Measurements from ENCODE around the gene C12orf75.
"Not testable (repeated sequence)": the region's sequence is repeated elsewhere in the genome, so short reads cannot be mapped to it uniquely, and the experiment has no call there.

The C12orf75 gene

DNA sequence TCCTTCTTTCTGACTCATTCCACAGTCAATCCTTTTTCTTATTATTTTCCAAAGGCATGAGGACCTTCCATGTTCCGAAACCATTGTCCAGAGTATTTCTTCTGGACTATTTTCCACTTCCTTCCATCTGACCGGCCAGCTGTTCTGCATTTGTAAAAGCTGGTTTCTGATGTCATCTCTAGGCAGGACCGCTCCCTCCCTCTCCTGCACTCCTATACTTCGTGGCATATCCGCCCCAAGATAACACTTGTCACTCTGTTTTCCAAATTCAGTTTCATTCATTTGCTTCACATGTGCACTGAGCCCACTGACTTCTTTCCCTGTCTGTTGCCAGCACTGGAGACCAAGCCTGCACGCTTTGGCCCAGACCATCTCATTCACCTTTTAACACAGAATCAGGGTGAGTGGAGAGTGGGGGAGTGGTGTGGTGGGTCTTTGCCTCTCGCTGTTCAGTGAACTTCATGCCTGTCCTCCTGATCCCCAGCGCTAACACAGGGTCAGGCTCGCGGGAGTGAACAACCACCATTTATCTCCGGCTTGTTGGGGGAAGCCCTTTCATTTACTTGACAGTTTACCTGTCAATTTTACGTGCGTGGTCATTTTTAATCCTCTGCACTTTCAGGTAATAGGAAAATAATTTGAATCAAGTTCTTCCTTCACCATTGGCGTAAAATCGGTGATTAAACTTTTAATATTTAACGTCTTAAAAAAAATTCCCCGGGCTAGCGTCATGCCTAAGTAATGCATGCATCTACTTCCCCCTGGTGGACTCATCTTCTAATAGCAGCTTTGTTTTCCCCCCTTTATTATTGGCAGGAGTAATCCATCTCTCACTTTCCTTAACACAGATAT, 52.5 kb downstream of the C12orf75 start:
- DNase-seq = no peak

DNA sequence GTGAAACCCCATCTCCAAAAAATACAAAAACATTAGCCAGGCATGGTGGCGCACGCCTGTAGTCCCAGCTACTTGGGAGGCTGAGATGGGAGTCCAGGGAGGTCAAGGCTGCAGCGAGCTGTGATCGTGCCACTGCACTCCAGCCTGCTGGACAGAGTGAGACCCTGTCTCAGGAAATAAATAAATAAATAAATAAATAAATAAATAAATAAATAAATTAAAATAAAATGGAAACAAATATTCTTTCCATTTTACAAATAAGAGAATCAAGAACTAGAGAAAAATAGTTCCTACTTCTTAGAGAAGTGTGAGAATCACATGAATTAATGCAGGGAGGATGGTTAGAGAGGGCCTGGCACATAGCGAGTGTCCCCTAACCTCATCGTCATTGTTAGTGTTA, 53.7 kb downstream of the C12orf75 start:
- no peak for DNase-seq

DNA sequence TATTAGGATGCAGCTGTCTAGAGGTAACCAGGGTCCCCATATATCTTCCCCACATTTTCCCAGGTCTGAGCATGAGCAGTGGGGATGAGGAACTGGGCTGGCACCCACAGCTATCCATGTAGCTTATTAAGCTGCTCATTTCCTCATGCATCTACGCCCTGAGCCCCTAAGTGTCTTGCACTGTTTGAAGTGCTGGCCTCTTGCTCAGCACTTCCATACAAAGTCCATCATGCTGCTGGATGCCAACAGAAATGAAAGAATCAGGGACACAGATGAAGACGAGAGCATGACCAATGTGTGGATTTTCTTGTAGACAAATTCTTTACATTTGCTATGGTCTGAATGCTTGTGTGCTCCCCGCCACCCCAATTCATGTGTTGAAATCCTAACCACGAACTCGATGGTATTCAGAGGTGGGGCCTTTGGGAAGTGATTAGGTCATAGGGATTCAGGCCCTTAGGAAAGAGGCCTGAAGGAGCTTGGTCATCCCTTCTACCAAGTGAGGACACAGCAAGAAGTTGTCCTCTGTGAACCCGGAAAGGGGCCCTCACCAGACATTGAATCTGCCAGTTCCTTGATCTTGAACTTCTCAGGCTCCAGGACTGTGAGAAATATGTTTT, 54.5 kb downstream of the C12orf75 start:
- DNase-seq = no peak

DNA sequence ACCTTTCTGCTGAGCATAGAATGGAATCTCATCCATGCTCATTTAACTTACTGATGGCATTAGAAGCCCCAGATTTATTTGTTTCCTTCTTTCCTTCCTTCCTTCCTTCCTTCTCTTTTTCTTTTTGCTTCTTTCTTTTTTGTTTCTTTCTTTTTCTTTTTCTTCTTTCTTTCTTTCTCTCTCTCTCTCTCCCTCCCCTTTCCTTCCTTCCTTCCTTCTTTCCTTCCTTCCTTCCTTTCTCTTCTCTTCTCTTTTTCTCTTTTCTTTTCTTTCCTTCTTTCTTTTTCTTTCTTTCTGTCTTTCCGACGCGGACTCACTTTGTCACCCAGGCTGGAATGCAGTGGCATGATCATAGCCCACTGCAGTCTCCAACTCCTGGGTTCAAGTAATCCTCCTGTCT, 55.9 kb downstream of the C12orf75 start:
- no peak for DNase-seq

DNA sequence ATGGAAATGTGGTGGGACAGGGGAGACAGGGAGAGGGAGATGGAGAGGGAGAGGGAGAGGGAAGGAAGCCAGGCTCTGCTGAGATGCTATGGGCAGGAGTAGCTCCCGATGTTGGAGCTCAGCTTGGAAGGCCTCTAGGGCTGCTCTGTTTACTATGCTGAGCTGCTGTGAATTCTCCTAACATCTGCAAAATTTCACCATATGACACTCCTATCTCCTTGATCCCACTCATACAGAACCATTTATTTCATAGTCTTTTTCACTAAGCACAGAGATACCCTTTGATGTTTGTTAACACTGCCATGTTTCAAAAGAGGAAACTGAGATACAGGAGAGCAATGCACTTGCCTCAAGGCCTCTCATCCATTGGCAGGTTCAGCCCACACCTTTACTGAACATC, 60.7 kb downstream of the C12orf75 start:
- DNase-seq = no peak

DNA sequence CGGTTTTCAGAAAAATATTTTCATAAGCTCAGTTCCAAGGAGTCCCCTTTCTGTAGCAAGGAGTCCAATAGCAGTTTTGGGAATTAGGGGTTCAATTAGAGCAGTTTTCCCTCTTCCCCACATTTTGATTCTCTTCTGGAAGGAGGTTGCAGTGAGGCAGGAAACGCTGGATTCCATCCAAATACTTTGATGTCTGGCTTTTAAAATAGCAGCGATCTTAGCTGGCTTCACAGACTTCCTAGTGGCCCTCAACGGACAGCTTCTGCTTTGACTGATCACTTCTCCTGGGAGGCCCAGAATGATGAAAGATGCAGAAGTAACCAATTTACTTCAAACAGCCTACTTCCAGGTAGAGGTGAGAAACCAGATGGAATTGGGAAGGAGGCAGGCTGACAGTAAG, 63.1 kb downstream of the C12orf75 start:
- no peak for DNase-seq

DNA sequence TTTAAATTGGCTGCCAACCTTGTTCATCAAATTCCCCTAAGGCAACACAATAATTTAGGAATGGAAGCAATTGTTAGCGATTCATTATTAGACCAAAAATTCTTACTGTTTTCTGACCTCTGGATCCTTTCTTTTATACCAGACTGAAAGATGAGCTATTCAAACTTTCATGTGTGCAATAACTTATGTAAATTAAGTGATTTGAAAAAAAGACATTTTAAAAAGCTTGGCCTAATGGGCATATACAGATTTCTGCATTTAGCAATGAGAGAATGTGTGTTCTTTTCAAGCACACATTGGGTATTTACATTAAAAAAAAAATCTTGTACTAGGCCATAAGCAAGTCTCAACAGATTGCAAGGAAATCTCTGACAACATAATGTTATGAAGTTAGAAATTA, 65.5 kb downstream of the C12orf75 start:
- DNase-seq = no peak

DNA sequence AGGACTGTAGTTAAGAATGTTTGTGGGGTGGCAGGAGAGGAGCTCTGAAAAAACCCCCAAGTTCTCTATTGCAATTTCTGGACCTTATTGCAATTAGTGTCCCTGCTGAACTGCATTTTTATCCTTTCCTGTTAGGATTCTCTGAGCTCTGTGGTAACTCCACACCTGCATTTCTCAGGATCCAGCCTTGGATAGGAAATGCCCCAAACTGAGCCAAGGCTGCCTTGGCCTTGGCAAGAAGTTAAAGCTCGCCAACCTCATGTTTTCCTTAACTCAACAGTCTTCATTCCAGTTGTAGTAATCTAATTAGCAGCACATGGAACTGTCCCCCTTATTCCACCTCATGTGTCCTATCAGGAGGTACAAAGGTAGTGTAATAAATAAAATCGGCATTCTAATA, 66.5 kb downstream of the C12orf75 start:
- no peak for DNase-seq

DNA sequence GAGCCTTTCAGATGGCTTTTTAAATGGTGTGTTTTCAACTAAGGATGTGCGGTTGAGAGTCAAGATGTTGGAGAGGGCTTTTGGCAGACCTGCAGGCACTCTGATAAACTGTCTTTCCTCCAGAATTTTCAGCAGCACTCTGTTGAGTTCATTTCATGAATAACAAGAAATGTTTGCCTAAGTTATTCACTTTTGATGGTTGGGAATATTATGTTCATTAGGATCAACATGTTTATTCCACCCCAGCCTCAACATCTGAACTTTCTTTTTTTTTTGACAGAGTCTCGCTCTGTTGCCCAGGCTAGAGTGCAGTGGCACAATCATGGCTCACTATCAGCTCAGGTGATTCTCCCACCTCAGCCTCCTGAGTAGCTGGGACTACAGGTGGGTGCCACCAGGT, 68.4 kb downstream of the C12orf75 start:
- no peak for DNase-seq

DNA sequence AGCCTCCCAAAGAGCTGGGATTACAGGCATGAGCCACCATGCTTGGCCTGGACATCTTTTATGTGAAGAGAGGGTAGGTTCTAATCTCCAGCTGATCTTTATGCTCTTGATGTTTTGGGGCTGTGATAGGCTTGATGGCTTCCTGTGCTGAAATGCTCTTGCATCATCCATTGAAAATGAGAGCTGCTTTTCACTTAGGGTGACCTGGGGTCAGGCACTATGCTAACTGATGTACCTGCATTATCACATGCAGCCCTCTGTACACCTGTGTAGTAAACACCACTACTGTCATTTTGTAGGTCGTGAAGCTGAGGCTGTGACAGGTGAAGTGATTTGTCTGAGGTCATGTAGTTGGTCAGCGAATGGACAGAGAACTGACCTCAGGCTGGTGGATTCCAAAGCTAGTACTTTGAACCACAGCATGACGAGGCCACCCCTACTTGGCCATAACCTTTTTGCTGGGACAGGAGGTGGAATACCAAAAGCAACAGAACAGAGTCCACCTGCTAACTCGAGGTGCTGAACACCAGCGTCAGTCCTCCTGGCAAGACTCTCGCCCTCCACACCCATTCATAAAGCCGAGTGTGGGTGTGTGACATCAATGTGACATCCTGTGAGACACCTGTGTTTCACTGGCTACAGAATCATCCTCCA, 69.1 kb downstream of the C12orf75 start:
- DNase-seq = no peak

DNA sequence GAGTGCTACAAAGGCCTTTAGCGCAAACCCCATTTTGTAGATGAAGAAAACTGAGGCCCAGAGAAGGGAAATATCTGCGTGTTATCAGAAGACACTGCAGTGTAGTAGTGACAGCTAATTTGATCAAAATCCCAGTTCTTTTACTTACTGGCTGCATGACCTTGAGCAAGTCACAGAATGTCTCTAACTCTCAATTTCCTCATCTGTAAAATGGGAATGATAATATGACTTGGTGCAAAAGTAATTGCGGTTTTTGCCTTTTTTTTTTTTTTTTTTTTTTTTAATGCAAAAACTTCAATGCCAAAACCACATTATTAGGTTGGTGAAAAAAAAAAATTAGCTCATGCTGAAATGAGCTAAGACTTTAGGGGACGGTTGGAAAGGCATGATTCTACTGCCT, 69.7 kb downstream of the C12orf75 start:
- DNase-seq = no peak

DNA sequence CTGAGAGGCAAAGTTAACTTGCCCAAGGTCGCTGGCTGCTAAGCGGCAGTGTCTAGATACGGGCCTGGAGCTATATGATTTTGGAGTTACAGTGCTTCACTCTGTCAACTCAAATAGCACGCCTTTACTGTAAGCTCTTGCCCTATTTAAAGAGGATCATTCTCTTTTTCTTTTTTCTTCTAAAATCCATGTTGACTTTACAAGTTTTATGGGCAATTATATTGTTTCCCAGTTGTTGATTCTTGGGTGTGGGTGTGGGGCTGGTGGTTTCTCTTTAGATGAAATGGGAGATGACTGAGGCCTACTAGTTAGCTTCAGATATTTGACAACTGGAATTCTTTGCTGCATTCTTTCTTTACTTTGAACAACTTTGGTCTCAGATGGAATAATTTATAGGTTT, 70.7 kb downstream of the C12orf75 start:
- DNase-seq = no peak

DNA sequence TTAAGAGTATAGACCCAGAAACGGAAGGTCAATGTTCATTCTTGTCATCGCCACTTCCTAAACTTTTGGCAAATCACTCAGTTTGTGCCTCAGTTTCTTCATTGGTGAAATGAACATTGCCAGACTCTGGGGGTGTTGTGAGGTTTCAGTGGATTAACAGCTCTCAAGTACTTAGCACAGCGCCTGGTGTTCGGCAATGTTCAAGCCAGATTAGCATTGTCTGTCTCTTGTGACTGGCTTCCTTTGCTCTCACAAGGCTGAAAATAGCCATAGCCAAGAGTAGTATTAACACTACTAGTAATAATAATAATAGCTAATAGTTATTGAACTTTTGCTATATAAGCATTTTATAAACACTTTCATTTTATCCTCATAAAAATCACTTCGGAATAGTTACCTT, 71.9 kb downstream of the C12orf75 start:
- DNase-seq = no peak

DNA sequence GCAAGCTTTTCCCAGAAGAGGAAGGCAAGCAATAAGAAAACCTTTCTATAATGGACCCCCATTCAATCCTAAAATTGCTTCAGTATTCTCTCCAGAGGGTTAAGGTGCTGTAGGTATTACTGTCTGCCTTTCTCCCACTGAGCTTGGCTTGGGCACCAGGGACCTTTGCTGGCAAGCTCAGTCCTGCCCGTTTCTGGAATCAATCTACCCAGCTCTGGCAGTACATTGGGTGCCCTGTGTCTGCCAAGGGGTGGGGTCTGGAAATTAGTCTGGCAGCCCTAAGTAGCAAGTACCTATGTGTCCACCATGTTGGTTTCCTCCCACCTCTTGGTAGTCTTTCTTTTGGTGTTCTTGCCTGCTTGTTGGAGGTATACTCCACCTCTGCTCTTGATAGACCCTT, 72.6 kb downstream of the C12orf75 start:
- no peak for DNase-seq

DNA sequence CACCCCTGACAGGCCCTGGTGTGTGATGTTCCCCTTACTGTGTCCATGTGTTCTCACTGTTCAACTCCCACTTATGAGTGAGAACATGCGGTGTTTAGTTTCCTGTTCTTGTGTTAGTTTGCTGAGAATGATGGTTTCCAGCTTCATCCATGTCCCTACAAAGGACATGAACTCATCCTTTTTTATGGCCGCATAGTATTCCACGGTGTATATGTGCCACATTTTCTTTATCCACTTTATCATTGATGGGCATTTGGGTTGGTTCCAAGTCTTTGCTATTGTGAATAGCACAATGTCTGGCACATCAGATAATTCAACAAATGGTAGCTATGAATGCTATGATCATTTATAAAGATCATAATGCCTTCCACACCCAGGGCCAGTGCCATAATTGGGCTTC, 73.6 kb downstream of the C12orf75 start:
- not testable (repeated sequence) for DNase-seq

DNA sequence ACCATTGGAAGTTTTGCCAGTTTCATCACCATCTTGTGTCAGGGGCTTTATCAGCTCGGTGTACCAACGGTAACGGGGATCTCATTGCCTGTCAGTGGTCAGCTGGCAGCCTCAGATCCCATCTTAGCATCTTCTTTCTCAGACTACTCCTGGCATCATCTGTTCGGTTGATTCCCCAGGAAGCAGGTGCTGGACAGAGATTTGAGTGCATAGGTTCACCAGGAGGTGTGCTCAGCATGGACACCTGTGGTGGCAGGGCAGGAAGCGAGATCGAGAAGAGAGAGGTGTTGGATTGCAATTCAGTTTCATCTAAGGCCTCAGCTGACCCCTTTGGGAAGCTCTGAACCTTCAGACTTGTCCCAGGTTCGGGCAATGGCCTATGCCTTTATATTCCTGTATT, 76.0 kb downstream of the C12orf75 start:
- DNase-seq = no peak

DNA sequence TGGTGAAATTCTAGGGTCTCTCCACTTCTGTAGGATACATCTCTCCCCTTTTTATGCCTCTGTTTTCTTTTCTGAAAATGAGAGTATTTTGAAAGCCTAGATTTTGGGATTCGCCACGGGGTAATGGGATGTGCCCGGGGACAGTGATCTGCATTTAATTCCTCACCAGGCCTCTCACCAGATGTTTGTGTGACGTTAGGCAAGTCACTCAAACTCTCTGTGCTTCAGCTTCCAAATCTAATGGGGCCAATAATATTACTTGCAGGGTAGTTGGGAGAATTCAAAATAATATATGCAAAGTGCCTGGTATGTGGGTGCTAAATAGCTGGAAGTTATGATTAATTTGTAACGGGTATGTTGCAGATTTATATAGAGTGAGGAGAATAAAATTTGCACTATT, 78.8 kb downstream of the C12orf75 start:
- no peak for DNase-seq

DNA sequence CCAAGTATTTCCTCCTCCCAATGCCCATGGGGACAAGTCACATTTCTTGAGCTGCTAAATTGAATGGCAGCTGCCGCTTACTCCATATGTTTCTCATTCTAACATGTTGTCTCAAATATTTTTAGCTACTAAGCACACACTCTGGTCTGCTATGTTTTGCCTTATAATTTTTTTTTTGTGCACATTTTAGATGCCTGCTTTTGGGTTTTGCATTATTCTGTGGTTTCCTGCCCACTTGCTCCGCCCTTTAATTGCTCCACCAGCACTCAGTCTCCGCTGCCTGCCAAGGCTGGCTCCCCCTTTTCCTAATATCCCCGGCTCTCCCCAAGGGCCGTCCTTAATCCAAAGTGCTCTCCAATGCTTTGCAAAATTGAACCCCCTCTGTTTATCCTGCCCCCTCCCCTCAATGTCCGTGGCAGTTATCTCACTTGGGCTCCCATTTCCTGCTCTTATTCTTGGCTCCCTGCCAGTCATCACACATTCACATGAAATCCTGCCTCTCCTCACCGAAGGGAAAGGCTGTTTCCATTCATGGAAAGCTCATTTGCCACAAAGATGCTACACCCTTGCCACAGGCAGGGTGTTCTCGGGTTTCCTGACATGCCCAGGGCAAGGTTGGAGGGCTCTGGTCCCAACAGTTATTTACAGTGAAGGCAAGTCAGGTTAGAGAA, 79.4 kb downstream of the C12orf75 start:
- DNase-seq = no peak

DNA sequence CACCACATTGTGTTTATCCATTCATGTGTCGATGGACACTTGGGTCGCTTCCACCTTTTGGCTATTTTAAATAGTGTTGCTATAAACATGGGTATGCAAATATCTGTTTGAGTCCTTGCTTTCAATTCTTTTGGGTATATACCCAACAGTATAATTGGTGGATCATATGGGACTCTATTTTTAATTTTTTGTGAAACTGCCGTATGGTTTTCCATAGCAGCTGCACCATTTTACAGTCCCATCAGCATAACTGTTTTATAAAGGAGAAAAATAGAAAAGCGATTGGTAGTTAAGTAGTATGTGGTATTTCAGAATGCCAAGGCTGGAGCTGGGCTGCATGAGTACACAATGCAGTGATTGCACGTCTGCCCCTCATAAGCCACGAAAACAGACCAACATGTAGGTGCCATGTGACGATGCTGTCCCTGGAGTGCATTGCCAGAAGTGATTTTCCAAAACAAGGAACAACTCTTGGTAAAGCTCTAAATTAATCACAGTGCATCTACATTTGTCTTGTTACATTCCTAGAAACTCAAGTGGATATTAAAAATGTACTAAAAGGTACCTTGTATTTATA, 83.5 kb downstream of the C12orf75 start:
- no peak for DNase-seq

DNA sequence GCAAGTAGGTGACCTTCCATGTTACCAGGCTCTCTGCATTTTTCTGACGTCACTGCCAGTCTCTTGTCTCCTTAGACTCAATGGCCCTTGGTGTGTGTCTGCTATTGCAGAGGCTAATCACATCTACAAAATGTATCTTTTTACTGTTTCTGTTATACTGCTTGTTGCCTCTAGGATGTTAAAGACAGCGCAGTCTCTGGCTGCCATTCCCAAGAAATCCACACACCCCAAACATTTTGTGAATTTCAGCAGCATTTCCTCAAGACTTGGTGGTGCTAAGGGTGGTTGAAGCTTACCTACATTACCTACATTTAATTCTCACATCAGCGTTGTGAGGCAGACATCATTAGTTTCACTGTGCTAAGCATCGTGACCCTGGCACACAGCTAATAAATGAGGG, 87.2 kb downstream of the C12orf75 start:
- DNase-seq = no peak

DNA sequence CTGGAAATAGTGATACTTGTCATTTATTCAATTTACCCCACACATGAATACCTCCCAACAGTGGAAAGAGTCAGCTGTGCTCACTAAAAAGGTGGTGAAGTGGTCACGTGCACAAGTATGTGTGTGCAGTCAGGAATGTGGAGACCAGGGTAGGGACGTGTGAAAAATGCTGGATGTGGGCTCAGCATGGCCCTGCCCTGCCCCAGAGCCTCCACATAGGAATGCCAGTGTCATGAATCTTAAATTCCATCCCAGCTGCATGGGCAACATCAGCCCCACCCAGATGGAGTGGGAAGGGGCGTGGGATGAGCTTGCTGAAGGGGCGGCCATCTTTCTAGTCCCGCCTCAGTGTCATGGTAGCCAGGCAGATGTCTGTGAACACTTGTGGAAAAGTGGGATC, 87.7 kb downstream of the C12orf75 start:
- no peak for DNase-seq

DNA sequence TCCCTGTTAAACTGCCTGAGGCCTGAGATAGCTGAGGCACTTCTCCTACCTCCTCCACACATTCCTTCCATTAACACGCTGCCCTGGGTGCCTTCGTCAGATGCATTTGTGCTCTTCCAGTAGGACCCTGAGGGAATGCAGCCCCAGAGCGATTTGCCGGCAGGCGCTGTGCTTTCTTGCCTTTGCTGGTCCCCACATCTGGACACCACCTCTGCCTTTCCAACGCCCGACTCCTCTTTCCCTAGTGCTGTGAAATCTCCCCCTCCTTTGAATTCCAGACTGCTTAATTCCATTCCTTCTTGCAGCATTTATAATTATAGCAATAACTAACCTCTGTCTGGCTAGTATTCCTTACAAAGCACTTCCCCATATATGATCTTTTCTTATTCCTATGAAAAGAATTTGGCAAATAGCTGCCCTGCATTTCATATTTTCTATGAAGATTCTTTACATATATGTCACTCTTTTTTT, 88.4 kb downstream of the C12orf75 start:
- no peak for DNase-seq

DNA sequence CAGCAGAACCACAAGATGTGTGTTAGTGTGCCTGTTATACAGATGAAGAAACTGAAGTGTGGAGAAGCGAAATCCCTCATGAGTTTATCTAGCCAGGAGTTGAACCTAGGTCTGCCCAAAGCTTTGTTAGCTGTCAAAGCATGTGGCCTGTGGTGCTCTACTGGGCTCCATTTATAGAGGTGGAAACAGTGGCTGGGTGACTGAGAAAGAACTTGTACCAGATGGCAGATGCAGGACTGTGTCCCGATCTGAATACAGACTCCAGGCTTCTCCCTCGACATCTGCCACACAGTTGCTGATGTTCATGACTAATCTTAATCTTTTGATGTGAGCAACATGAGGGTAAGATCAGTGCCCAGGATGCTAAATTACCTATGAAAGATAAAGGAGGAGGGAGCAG, 89.1 kb downstream of the C12orf75 start:
- no peak for DNase-seq

All from stimulated activated CD4-positive, alpha-beta T cell treated with anti-CD3 and anti-CD28 coated beads, Interleukin-4, amount 100 ng/mL, for 4 hours (primary cell).